ENCODE results near the gene TEX38. TPM values are rescaled to one million over a fixed set of nuclear protein-coding genes. Genes with fewer than 3 reads are reported as not detected.

Gene TEX38
- total and polyA plus RNA-seq, 8 donors, result not detected

DNA sequence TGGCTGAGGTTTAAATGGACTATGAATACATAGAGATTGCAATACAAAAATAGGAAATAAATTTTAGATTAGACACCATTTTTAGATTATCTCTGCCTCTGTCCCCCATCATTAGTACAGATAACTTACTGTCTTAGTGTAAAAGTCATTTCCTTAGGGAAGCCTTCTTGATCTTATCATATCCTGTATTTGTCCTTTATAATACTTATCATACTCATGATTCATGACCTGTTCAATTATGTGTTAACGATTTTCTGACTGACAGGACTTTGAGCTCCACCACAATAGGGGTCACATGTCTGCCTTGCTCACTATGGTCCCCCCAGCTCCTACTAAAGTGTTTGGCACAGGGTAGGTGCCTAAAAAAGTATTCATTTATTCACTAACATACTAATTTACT lies 14.6 kb downstream of the TEX38 start:
- peak overlapping the region in 2 of 5 donors; percentile 64 for H3K27ac ChIP-seq

DNA sequence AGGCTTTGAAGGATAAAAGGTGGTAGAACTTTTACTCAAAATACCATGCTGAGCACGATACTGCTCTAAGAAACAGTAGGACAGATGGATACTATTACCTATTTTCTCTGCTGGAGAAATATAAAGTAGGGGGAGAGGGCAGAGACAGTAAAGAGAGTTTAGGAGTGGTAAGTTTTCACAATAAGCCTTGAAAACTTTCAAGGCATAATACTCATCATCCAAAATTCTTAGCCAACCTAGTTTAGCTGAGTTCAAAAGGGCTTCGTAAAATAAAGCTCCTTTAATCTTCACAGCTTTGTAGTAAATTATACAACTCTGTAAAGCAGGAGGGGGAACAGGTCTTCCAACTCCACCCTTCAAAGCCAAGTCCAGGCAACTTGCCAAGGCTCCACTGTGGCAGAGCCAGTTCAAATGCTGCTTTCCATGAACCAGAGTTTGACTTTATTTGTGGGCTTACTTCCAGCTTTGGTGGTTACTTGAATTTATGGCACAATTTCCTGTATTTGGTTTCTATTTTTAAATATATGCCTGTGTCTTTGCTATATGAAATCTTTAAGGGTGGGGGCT lies 15.5 kb downstream of the TEX38 start:
- Histone ChIP-seq H3K4me3 (no peak overlapping the region), H3K27me3 (no peaks in the 10 kb centered on the region), H3K9me3 (no peaks in the 10 kb centered on the region), H3K4me1 (peaks cover 24 to 58% (median 40%) of the 10 kb centered on the region in 4 donors), H3K27ac (peak overlapping the region in 4 of 5 donors; percentile 11 to 64 (median 60)), H3K36me3 (peaks cover 61 to 100% (median 96%) of the 10 kb centered on the region in 4 donors)
- peak; percentile 89 to 96 for DNase-seq
- 20 to 42% (median 26%) methylated on average over 2 of the region's 2 CpGs for WGBS, 5 donors
- intact Hi-C loops (cut with DNase I; ENCODE audit: low total_unique reads), result no loop called here
- TF ChIP-seq EP300 (IDR thresholded peaks at IDR 0.05), result no peak
- peak; percentile 25 to 70 (median 52) for TF ChIP-seq POLR2AphosphoS5 (IDR thresholded peaks at IDR 0.05)

More for the DNA sequence above, 14.6 kb downstream of the TEX38 start:
- WGBS, 5 donors, result 9 to 36% (median 28%) methylated on average over 1 of the region's 1 CpG
- Histone ChIP-seq H3K36me3 (peaks cover 59 to 100% (median 97%) of the 10 kb centered on the region in 4 donors), H3K27me3 (no peaks in the 10 kb centered on the region), H3K9me3 (no peaks in the 10 kb centered on the region), H3K4me1 (peaks cover 20 to 58% (median 45%) of the 10 kb centered on the region in 4 donors), H3K4me3 (no peak overlapping the region)
- intact Hi-C loops (cut with DNase I; ENCODE audit: low total_unique reads), result no loop called here
- no peak for DNase-seq
- no peak for TF ChIP-seq POLR2A (IDR thresholded peaks at IDR 0.05)
- TF ChIP-seq POLR2AphosphoS5 (IDR thresholded peaks at IDR 0.05), result no peak
- TF ChIP-seq EP300 (IDR thresholded peaks at IDR 0.05), result no peak
- TF ChIP-seq, protein P1, sequence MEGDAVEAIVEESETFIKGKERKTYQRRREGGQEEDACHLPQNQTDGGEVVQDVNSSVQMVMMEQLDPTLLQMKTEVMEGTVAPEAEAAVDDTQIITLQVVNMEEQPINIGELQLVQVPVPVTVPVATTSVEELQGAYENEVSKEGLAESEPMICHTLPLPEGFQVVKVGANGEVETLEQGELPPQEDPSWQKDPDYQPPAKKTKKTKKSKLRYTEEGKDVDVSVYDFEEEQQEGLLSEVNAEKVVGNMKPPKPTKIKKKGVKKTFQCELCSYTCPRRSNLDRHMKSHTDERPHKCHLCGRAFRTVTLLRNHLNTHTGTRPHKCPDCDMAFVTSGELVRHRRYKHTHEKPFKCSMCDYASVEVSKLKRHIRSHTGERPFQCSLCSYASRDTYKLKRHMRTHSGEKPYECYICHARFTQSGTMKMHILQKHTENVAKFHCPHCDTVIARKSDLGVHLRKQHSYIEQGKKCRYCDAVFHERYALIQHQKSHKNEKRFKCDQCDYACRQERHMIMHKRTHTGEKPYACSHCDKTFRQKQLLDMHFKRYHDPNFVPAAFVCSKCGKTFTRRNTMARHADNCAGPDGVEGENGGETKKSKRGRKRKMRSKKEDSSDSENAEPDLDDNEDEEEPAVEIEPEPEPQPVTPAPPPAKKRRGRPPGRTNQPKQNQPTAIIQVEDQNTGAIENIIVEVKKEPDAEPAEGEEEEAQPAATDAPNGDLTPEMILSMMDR (IDR thresholded peaks at IDR 0.05), result no peak

DNA sequence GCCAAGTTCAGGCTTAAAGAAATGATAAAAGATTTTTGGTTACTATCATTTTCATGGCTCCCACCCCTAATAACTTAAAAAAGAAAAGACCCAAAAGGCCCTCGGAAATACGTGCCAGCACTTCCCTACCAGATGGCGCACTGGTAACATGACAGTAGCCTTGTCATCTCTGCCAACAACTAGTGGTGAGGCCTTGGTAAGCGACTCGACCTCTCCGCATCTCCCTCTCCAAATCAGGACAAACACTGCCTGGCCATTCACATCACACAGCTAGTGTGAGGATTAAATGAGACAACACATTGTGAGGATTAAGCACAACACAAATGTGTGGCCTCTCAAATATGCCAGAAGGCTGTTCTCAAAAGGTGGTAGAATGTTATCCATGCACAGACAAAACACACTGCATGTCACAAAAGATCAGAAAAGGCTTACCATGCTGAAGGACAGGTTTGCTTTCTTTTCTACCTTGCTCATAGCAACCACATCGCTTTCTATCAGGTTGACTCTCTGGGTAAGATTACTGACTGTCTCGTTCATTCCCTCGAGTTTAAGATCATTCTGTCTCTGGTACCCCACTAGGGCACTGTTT lies 16.4 kb downstream of the TEX38 start:
- peaks cover 22 to 59% (median 36%) of the 10 kb centered on the region in 4 donors for H3K4me1 ChIP-seq
- 51 to 57% (median 53%) methylated on average over 9 of the region's 9 CpGs for WGBS, 5 donors
- H3K27me3 ChIP-seq, result no peaks in the 10 kb centered on the region
- no peak for TF ChIP-seq POLR2A (IDR thresholded peaks at IDR 0.05)
- intact Hi-C loops (cut with DNase I; ENCODE audit: low total_unique reads), result no loop called here
- H3K36me3 ChIP-seq, result peaks cover 53 to 98% (median 93%) of the 10 kb centered on the region in 4 donors
- no peaks in the 10 kb centered on the region for H3K9me3 ChIP-seq
- H3K27ac ChIP-seq, result peak overlapping the region; percentile 11 to 64 (median 61)
- DNase-seq, result no peak
- H3K4me3 ChIP-seq, result no peak overlapping the region

DNA sequence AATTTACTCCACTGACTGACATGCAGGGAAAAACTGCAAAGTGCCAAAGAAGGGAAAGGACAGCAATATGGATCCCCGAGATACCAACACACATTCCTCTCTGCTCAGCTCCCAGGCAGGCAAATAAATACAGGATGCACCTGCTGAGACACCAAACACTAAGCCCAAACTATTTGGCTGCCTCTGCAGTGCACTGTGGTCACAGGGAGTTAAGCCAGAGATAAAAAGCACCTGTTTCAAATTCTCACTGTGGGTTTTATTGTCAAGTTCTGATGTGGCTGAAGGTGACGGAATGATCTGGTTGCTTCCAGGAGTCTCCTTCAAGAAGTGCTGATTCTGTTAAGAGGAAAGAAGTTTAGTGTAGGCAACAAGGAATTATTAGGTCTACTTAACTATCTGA lies 17.7 kb downstream of the TEX38 start:
- intact Hi-C loops (cut with DNase I; ENCODE audit: low total_unique reads), result no loop called here
- Histone ChIP-seq H3K36me3 (peaks cover 40 to 91% (median 82%) of the 10 kb centered on the region in 4 donors), H3K4me3 (no peak overlapping the region), H3K27me3 (no peaks in the 10 kb centered on the region), H3K27ac (peak overlapping the region in 2 of 5 donors; percentile 56 to 64), H3K4me1 (peaks cover 22 to 62% (median 38%) of the 10 kb centered on the region in 4 donors), H3K9me3 (no peaks in the 10 kb centered on the region)
- TF ChIP-seq POLR2A (IDR thresholded peaks at IDR 0.05) (no peak), POLR2AphosphoS5 (IDR thresholded peaks at IDR 0.05) (no peak), EP300 (IDR thresholded peaks at IDR 0.05) (no peak)
- TF ChIP-seq, protein P1 (IDR thresholded peaks at IDR 0.05), result no peak
- 42 to 64% (median 51%) methylated on average over 2 of the region's 2 CpGs for WGBS, 5 donors
- DNase-seq, result no peak

DNA sequence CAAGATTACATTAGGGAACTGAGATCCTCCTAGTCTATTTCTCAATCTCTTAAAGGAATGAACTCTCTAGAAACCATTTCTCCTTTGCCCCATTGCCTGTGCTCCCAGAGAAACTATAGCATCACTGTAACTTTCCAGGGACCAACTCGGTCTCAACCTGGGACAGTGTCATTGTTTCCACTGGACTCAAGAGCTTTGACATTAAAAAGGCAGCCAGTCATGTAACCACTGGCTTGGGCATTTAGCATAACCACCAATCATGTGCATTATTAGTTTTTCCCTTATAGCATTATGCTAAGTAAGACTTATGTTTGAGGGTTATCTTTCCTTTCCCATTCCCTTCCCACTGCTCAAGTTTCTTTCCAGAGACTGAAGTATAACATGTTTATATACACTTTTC lies 18.2 kb downstream of the TEX38 start:
- H3K27ac ChIP-seq, result peak overlapping the region in 2 of 5 donors; percentile 56 to 64
- H3K27me3 ChIP-seq, result no peaks in the 10 kb centered on the region
- WGBS, 5 donors, result 35 to 78% (median 55%) methylated on average over 1 of the region's 1 CpG
- peaks cover 35 to 85% (median 76%) of the 10 kb centered on the region in 4 donors for H3K36me3 ChIP-seq
- H3K4me1 ChIP-seq, result peaks cover 22 to 62% (median 38%) of the 10 kb centered on the region in 4 donors
- no peak overlapping the region for H3K4me3 ChIP-seq
- TF ChIP-seq, protein P1 (IDR thresholded peaks at IDR 0.05), result no peak
- TF ChIP-seq POLR2A (IDR thresholded peaks at IDR 0.05), result no peak
- no peak for TF ChIP-seq EP300 (IDR thresholded peaks at IDR 0.05)
- TF ChIP-seq POLR2AphosphoS5 (IDR thresholded peaks at IDR 0.05), result no peak
- intact Hi-C loops (cut with DNase I; ENCODE audit: low total_unique reads), result no loop called here
- no peak for DNase-seq
- no peaks in the 10 kb centered on the region for H3K9me3 ChIP-seq
